Activated CD4-positive, alpha-beta T cell treated with anti-CD3 and anti-CD28 coated beads, Interleukin-2, Interleukin-4, amounts not matched to agents 100 ng/mL and 50 ng/mL, durations not matched to agents 16 hours and 8 hours (primary cell): ENCODE results near the gene PRTFDC1.

ENCODE experiments used
- DNase-seq: peaks from one replicate; pipeline ENCODE4 v3.0.0-alpha.2; 2020; ENCODE audit warnings: low spot score

PRTFDC1 gene

GRCh38 chr10:24872049-24872789, 80.2 kb downstream of the PRTFDC1 start:
- no peak for DNase-seq

GRCh38 chr10:24871011-24871935, 81.1 kb downstream of the PRTFDC1 start:
- no peak for DNase-seq

- DNase-seq = no peak
Measured at GRCh38 chr10:24869354-24870015, 82.9 kb downstream of the PRTFDC1 start.

GRCh38 chr10:24866604-24867583, 85.5 kb downstream of the PRTFDC1 start:
- no peak for DNase-seq

GRCh38 chr10:24865783-24866182, 86.6 kb downstream of the PRTFDC1 start:
- no peak for DNase-seq

GRCh38 chr10:24862589-24862988, 89.8 kb downstream of the PRTFDC1 start:
- DNase-seq = no peak

- no peak for DNase-seq
Measured at GRCh38 chr10:24858288-24859270, 93.8 kb downstream of the PRTFDC1 start.

- no peak for DNase-seq
Measured at GRCh38 chr10:24857031-24857725, 95.2 kb downstream of the PRTFDC1 start.

GRCh38 chr10:24854256-24854655, 98.2 kb downstream of the PRTFDC1 start:
- no peak for DNase-seq

GRCh38 chr10:24853661-24854060, 98.7 kb downstream of the PRTFDC1 start:
- DNase-seq = no peak

- DNase-seq = no peak
Measured at GRCh38 chr10:24851629-24852028, 100.8 kb downstream of the PRTFDC1 start.

- no peak for DNase-seq
Measured at GRCh38 chr10:24850727-24851296, 101.6 kb downstream of the PRTFDC1 start.

- DNase-seq = no peak
Measured at GRCh38 chr10:24849501-24850299, 102.7 kb downstream of the PRTFDC1 start.

GRCh38 chr10:24849051-24849450, 103.4 kb downstream of the PRTFDC1 start:
- no peak for DNase-seq

GRCh38 chr10:24848195-24848594, 104.2 kb downstream of the PRTFDC1 start:
- DNase-seq = no peak

- no peak for DNase-seq
Measured at GRCh38 chr10:24847112-24848070, 105.0 kb downstream of the PRTFDC1 start.

- no peak for DNase-seq
Measured at GRCh38 chr10:24844742-24845141, 107.7 kb downstream of the PRTFDC1 start.
